AG09319 (cell line): ENCODE data around the gene METTL21A.

ENCODE experiments used
- DNase-seq: peaks from one replicate; pipeline ENCODE4 v3.0.0-alpha.2; 2010; ENCODE audit warnings: low read depth; ENCODE audit errors: extremely low read depth
- TF ChIP-seq, protein P1 (sequence below): IDR thresholded peaks from 2 replicates; pipeline ENCODE4 v1.5.1; 2011; ENCODE audit warnings: low read depth, mild to moderate bottlenecking, inconsistent platforms, low read length, moderate library complexity

Gene METTL21A

DNA sequence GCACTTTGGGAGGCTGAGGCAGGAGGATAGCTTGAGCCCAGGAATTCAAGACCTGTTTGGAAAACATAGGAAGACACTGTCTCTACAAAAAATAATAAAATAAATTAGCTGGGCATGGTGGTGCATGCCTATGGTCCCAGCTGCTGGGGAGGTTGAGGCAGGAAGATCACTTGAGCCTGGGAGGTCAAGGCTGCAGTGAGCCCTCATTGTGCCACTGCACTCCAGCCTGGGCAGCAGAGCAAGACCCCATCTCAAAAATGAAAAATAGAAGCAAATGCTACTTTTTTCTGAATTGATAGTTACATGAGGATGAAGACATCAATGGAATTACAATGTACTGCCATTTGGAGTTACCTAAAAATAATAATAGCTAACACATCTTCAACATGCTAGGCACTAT is 31.9 kb downstream of the METTL21A start:
- TF ChIP-seq, protein P1, sequence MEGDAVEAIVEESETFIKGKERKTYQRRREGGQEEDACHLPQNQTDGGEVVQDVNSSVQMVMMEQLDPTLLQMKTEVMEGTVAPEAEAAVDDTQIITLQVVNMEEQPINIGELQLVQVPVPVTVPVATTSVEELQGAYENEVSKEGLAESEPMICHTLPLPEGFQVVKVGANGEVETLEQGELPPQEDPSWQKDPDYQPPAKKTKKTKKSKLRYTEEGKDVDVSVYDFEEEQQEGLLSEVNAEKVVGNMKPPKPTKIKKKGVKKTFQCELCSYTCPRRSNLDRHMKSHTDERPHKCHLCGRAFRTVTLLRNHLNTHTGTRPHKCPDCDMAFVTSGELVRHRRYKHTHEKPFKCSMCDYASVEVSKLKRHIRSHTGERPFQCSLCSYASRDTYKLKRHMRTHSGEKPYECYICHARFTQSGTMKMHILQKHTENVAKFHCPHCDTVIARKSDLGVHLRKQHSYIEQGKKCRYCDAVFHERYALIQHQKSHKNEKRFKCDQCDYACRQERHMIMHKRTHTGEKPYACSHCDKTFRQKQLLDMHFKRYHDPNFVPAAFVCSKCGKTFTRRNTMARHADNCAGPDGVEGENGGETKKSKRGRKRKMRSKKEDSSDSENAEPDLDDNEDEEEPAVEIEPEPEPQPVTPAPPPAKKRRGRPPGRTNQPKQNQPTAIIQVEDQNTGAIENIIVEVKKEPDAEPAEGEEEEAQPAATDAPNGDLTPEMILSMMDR = no peak
- DNase-seq = no peak

DNA sequence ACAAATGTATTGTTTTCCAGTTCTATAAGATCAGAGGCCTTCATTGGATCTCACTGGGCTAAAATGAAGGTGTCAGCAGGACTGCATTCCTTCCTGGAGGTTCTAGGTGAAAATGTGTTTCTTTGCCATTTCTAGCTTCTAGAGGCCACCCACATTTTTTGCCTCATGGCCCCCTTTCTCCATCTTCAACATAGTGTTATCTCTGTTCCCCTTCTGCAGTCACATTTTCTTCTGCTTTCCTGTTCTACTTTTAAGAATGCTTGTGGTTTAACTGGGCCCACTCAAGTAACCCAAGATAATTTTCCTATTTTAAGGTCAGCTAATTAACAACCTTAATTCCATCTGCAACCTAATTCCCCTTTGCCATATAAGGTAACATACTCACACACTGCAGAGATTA is 36.1 kb downstream of the METTL21A start:
- no peak for DNase-seq
- TF ChIP-seq, protein P1 = no peak

DNA sequence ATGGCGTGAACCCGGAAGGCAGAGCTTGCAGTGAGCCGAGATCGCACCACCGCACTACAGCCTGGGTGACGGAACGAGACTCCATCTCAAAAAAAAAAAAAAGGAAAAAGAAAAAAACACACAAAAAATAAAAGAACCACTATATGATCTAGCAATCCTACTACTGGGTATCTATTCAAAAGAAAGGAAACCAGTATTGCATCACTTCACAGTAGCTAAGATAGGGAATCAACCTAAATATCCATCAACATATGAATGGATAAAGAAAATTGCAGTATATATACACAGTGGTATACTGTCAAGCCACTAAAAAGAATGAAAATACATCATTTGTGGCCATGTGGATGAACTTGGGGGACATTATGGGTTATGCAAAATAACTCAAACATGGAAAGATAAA is 37.9 kb downstream of the METTL21A start:
- DNase-seq = no peak
- TF ChIP-seq, protein P1 = no peak

DNA sequence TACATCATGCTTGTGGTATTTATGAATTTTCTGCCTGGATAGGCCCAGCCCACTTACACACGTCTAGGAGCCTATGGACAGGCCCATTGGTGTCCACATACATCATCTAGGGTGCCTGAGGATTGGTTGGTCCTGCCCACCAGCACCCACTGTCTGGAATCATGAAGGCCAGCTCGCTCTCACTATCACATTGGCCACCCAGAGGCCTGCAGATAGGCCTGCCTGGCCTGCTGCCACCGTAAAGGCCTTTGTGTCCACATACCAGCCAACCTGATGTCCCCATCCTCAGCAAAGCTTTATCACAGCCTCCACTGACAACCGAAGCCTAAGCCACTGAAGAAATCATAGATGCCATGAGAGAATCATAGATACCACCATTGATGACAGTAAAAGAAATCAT is 40.2 kb downstream of the METTL21A start:
- TF ChIP-seq, protein P1 = no peak
- no peak for DNase-seq

DNA sequence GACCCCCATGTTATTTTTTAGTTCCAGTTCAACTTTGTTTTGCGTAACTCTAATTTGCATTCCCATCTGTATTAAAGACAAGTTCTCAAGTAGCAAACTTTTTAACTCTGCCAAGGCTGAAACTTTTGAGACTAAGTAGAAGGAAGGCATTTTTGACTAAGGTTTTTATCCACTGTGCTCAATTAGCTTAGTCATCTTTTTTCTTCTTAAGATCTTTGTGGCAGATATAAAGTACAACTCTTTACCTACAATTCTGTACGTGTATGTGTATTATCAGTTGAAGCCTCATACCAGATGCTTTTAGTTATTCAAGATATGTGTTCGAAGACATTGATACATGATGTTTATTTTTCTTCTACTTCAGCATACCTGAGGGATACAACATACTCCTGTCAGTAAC is 53.8 kb downstream of the METTL21A start:
- TF ChIP-seq, protein P1 = no peak
- DNase-seq = no peak

DNA sequence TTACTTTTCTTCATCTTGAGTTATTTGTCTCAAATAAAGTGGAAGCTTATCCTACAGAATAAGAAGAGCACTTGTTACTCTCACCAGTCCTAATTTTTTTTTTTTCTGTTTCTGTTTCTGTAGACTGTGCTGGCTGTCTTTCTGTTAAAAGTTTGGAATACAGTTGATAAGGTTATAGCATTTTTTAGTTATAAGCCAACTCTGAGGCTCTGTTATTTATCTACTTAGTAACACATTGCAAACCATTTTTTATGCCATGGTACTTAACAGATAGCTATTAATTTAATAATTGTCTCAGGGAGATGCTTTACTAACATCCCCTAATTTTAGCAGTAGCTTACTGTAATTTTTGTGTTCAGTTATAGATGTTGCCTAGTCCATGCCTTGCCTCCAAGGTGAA is 57.5 kb downstream of the METTL21A start:
- TF ChIP-seq, protein P1 = no peak
- DNase-seq = no peak

DNA sequence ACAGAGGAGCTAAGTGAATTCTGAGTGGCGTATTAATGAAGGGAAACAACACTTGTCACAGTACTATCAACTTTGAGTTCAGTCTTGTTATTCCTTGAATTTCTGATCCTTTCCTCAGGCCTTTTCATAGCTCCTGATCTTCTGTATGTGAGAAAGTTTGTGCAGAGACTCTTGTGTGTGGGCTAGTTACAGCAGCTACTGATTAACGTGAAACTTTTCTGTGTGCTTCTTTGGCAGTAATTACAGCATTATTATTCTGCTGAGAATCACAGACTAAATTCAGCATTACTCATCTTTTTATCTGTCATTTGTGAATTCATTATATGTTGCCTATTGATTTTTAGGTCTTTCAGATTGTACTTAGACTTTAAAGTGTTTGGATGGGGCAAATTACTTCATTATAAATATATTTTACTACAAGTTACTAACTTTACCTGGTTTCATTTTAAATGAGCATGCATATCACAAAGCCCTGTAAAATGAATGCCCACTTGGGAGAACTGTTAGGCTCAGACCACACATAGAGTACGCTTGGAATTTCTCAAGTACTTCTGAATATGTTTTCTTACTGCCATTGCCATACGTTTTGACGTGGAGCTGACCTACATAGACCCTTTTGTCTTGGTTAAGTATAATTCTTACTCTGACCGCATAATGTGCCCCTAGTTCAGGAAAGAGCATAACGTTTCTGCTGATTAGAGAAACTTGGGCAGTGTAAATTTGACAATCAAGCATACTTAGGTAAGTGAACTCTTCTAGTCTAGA is 59.3 kb downstream of the METTL21A start:
- no peak for DNase-seq
- TF ChIP-seq, protein P1 = no peak
